GM04503 (cell line): ENCODE data around the gene ATP6AP1.

ENCODE experiments used
- DNase-seq: peaks from one replicate; pipeline ENCODE4 v3.0.0-alpha.2; 2012; ENCODE audit warnings: low read depth

The ATP6AP1 gene

DNA sequence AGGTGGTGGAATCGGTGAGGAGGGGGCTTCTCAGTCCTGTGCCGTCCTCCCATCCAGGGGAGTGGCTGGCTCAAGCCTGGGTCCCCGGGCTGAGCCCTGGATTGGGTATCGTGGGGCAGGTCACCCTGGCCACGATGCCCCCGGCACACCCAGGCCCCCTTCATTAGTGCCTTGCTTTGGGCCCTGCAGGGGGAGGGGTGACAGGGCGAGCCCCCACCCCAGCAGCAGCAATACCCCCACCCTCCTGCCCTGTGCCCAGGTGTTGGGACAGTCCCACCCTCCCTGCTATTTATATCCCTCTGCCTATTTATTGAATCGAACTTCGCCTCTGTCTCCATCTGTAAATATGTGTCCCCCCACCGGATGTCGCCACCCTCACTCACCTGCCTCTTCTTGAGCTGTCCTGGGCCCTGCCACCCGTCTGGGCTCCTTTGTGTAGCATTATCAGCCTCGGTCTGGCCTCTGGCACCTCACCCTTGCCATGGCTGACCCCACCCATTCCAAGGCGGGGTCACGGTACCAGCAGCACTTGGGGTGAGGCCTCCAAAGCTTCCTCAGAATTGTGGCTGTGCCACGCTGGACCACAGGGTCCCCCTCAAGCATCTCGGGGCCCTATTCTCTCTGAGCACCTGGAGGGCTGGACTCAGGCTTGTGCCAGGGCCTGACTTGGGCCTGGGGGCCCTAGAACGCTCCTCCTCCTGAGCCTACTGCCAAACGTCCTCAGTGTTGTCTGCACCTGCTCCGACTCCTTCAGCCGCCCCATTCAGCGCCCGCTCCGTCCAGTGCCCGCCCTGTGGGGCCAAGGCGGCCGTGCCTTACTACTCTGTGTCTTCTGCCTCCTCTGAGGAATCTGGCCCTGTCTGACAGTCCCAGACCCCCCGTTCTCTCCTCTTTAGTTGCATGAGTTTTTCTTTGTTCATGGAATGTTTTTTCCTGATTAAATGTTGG lies 44.5 kb downstream of the ATP6AP1 start:
- no peak for DNase-seq

DNA sequence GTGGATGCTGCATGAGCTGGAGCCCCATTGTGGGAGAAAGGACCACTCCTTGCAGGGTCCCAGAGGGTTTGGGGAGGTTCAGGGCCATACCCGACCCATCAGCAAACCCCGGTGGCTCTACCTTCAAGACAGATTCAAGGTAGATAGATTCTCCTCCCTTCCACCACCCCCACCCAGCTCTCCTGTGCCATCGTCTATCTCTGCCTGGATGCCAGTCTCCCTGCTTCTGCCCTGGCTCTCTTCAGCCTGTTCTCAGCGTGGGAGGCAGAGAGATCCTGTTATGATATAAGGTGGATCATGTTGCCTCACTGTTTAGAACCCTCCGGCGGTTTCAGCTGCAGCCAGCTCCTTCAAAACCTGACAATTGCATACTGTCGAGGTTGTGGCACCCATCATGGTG lies 45.2 kb downstream of the ATP6AP1 start:
- DNase-seq: no peak

DNA sequence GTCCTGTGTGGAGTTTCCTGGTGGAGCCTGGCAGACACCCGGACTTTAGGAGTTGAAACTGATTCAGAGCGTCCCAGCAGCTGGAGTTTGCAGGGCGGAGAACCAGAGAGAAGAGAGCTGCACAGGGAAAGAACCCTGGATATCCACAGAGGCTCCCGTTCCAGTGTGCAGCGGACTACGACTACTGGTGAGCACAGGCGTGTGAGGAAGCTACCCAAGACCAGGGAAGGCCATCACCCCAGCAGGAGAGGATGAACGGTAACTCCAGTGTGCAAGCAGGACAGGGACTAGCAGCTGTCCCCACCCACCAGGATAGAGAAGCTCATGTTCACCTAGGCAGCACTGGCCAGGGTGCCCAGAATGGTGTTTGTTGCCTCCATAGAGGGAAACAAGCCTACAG lies 48.3 kb downstream of the ATP6AP1 start:
- no peak for DNase-seq

DNA sequence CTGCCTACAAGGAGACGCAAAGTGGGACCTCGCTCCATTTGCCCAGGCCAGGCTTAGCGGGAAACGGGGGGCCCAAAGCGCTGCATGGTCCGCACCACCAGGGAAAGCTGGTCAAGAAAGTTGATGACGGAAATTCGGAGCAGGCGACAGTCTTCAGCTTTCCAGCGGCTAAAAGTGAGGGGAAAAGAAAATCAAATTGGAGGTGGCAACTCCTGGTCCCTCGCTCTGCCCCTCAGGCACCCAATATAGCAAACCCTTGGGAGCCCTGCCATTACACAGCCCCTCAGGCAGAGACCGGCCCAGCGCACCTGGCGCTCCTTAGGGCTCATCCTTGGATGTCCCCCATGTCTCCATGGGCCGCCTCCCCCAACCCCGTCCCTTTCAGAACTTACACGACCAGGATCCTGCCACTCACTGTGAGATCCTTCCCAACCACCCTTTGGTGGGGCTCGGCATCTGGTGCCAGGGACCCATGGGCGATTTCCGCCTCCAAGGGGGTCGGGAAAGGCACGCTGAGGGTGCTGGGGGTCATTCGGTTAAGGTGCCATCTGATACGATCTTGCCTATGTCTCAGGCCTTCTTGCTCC lies 49.5 kb downstream of the ATP6AP1 start:
- DNase-seq: no peak

DNA sequence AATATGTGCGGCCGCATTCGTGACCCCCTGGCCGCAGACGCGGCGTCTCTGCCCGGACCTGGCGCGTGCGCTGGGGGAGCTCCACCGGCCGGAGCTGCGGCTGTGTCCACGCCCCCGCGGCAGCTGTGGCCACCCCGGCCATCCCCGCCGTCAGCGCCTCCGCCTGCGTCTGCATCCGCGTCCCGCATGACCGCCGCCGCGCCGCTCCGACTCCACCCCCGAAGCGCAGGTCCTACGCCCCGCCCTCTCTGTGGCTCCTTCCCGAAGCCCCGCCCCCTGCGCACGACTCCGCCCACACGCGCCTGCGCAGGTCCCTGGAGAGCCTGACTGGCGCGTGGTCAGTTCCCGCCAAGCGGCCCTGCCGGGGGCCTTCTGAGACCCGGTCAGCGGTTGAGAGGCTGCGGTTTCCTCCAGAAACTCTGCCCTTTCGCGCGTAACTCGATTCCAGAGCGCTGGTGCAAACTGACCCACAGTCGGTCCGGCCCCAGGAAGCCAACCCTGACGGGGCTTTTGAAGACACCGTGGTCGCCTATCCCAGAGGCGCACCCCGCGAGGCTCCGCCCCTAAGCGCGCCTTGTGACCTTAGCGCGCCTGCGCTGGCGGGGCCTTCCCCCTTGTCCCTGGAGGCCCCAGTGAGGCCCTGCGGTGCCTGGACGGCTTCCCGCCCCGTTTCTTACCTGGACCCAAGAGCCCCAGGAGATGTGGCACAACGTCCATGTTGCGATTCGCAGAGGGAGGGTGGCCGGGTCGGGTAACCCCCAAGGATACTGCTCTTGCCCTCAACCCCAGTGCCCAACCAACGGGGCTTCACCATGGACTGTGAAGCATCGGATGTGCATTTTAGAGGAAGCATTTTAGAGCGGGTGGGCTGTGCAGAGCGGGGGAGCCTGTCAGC lies 50.5 kb downstream of the ATP6AP1 start, which contains the start of gene LAGE3:
LAGE3 (minus strand) TSS at position 554 of the 895 bp plus-strand sequence; CDS start at position 188, 366 bp downstream.
- no peak for DNase-seq

DNA sequence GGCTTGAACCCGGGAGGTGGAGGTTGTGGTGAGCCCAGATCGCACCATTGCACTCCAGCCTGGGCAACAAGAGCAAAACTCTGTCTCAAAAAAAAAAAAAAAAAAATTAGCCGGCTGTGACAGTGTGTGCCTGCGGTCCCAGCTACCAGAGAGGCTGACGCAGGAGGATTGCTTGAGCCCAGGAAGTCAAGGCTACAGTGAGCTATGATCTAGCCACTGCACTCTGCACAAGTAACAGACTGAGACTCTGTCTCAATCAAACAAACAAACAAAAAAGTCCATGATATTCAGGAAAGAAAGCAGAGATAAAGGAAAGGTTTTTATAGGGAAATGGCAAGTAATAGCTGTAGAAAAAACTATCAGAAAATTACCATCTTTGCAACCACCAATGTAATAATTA lies 52.7 kb downstream of the ATP6AP1 start:
- DNase-seq: no peak

DNA sequence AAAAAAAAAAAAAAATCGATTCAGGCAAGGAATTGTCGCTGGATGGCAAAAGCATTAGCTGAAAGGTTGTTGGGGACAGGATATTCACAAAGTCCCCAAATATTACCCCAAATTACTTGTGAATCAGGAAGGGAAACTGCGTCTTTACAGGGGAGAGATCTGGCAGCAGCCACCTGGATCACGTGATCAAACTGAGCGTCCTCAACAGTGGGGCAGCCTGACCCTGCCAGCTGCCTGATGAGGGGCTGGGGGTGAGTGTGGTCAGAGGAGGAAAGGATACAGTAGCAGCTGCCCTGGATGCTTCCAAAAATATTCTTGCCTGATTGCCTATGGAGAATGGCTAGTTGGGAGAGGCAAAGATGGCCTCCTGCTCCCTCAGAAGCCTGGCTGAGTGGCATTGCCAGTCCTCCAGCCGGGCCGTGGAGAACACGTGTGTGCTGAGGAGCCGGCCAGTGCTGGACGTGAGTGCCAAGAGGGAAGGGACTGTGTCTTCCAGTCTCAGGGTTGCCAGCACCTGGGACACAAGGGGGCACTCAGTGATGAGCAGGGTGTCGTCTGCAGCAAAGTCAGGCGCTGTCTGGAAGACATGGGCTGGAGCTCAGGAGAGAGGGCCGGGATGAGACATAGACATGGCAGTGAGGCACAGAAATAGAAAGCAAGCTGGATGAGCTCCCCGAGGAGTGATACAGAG lies 53.6 kb downstream of the ATP6AP1 start:
- DNase-seq: no peak

DNA sequence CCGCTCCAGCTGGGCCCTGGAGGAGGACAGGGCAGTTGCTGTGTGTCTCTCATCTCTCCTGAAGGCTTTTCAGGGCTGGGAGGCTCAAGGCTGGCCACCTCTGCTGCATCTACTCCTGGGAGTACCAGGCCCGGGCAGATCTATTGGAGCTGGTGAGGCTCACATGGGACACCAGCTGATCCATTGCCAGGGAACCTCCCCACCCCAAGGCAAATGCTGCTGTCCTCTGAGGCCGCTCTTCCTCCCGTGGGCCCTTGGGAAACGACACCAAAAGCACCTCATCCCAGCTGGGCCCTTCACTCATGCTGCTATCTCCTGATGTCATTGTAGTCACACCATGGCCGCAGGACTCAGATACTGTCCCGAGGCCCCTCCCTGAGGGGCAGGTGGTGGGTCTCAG lies 54.3 kb downstream of the ATP6AP1 start:
- DNase-seq: no peak

DNA sequence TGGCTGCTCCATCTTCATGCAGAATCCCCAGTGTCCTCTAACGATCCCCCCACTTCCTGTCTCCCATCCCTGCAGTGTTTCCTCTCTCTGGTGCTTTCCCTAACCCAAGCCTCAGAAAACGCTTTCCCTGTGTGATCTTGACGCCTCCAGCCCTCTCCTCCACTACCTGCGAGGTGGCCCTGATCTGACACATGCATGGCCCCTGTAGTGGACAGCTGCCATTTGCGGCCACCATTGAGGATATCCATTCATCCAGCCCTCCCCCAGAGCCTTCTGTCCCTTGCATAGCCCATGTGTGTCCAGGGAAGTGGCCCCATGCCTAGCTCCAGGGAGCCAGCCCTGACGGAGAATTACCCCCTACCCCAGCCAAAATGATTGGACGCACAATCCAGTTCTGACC lies 54.8 kb downstream of the ATP6AP1 start:
- no peak for DNase-seq

DNA sequence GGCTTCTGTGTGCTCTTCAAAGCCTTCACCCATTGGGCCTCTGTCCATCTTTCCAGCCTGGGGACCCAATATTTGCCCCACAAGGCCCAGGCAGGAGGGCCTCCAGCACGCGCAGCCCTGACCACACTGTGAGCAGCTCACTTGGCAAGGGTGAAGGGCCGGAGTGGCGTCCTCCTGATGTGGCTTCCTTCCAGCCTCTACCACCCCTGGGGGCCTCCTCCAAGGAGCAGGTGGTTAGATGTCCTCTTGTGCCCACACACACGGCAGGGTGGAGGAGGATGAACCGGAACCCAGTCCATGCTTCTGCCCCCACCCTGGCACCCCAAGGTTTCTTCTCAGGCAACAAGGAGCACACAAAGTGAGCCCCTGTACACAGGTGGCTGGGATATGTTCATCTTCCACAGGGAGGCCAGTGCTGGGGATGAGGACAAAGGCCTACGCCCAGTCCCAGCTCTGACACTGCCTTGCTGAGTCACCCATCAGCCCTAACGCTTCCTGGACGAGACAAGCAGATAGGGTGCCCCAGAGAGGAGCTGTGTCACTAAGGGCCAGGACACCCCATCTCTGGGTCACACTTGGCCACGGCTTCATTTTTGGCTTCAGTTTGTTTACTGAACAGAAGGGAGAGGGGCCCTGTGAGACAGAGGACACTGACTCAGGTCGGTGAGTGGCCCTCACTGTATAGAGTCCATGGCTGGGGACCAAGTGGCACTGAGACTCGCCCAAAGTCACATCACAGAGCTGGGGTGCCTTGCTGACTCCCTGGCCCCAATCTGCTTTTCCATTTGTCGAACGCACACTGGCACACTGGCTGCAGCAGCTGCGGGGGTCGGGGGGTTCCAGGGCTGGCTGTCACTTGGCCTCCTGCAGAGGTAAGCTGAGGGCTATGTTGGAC lies 56.0 kb downstream of the ATP6AP1 start:
- DNase-seq: no peak

DNA sequence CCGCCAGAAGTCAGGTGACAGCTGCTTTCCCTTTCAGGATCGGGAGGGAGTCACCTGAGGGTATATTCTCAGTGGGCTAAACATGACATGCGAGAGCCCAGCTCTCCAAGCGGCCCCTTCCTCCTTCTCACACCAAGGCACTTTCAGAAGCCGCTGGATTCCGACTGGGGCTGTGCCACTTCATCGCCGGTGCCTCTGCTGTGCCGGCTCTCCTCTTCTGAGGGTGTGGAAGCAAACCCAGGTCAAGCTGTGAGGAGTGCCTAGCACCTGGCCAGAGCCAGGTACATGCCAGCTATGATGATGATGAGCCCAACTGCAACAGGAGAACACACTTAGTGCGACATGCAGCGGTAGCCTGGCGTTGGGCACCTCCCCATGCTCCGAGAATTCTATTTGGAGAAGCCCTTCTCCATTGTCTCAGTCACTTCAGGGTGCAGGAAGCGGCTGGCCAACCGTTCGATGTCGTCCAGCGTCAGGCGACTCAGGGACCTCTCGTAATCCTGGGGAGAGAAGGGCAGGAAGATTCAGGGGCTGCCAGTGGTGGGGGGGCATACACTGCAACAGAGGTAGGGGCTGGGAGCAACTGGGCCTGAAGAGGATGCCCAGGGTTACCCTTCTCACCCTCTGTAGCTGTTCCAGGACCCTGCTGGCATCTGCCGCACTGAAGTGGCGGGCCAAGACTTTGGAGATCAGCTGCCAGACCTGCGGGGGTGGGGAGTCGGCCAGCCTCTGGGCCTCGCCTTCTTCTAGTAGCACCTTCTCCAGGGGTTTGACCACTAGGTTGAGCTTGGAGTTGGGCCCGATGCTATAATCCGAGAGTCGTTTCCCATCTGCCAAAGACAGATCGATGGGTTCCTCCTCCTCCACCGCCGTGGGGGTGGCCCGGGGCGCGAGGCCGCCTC lies 56.9 kb downstream of the ATP6AP1 start:
- no peak for DNase-seq

DNA sequence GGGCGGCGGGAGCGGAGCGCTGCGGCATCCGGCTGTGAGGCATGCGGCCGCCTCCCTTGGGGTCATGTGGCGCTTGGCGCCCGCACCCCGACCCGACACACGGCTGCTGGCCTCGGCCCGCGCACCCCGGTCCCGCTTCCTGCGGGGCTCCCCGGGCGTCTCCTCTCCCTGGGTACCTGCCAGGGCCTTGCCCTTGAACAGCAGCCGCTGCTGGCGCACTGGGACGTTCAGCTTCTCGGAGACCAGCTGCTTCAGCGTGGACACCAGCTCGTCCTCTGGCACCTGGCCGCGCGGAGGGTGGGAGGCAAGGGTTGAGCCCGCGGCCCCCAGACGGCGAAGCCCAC lies 57.5 kb downstream of the ATP6AP1 start:
- no peak for DNase-seq
